GM12878 (cell line): ENCODE measurements around the gene TTC16. TPM values are rescaled to one million over a fixed set of nuclear protein-coding genes. Genes with fewer than 3 reads are reported as not detected.

Source experiments
- ATF7 ChIP-seq: fragments of 450-650 bp; IDR thresholded peaks from 2 replicates; pipeline ENCODE4 v1.6.1; 2016; ENCODE audit warnings: low read depth, mild to moderate bottlenecking
- CBX3 ChIP-seq: fragments of 200-600 bp; sonication (generic); IDR thresholded peaks from 2 replicates; pipeline ENCODE4 v1.6.1; 2016; ENCODE audit warnings: low read depth, borderline replicate concordance
- E4F1 ChIP-seq: fragments of 450-650 bp; IDR thresholded peaks from 2 replicates; pipeline ENCODE4 v1.6.1; 2018; ENCODE audit warnings: borderline replicate concordance, mild to moderate bottlenecking; ENCODE audit not compliant: partially characterized antibody
- ETV6 ChIP-seq, 2 experiments: fragments of 450-650 bp in 1 of 2; IDR thresholded peaks in 1 of 2; conservative IDR thresholded peaks in 1 of 2; 2 replicates each; pipeline ENCODE4 v1.6.1; 2014; ENCODE audit warnings: antibody characterized with exemption in 1 of 2, borderline replicate concordance in 1 of 2, low read depth in 1 of 2, mild to moderate bottlenecking in 1 of 2, moderate library complexity in 1 of 2
- EZH2 ChIP-seq: IDR thresholded peaks from 2 replicates; pipeline ENCODE4 v1.6.1; 2012; ENCODE audit warnings: low read depth, mild to moderate bottlenecking, control low read depth, inconsistent platforms, low read length, borderline replicate concordance; ENCODE audit not compliant: control insufficient read depth
- HCFC1 ChIP-seq: fragments of 150-350 bp; IDR thresholded peaks from 2 replicates; pipeline ENCODE4 v1.6.1; 2014; ENCODE audit warnings: low read length
- IRF5 ChIP-seq: fragments of 450-650 bp; IDR thresholded peaks from 2 replicates; pipeline ENCODE4 v1.6.1; 2017; ENCODE audit warnings: borderline replicate concordance
- JUNB ChIP-seq: IDR thresholded peaks from 2 replicates; pipeline ENCODE4 v1.6.1; 2016; ENCODE audit warnings: antibody characterized with exemption, mild to moderate bottlenecking
- LARP7 ChIP-seq: fragments of 450-650 bp; IDR thresholded peaks from 2 replicates; pipeline ENCODE4 v1.6.1; 2017; ENCODE audit warnings: mild to moderate bottlenecking
- MAX ChIP-seq: IDR thresholded peaks from 2 replicates; pipeline ENCODE4 v1.6.1; 2012; ENCODE audit warnings: low read depth, low read length, improper control_type of control experiment
- MXI1 ChIP-seq: fragments of 150-350 bp; IDR thresholded peaks from 2 replicates; pipeline ENCODE4 v1.6.1; 2011; ENCODE audit warnings: low read depth, mild to moderate bottlenecking, inconsistent platforms, low read length, improper control_type of control experiment
- NR2C1 ChIP-seq: fragments of 450-650 bp; IDR thresholded peaks from 2 replicates; pipeline ENCODE4 v1.6.1; 2017; ENCODE audit warnings: antibody characterized with exemption, mild to moderate bottlenecking, moderate library complexity
- PAX5 ChIP-seq: IDR thresholded peaks from 2 replicates; pipeline ENCODE4 v1.6.1; 2011; ENCODE audit warnings: low read depth, low read length, borderline replicate concordance
- POLR2AphosphoS2 ChIP-seq: IDR thresholded peaks from 2 replicates; pipeline ENCODE4 v1.6.1; 2011; ENCODE audit warnings: low read depth, mild to moderate bottlenecking, low read length, improper control_type of control experiment, moderate library complexity
- RCOR1 ChIP-seq: conservative IDR thresholded peaks from 2 replicates; pipeline ENCODE4 v1.6.1; 2012; ENCODE audit warnings: low read depth, low read length, improper control_type of control experiment
- RELB ChIP-seq: fragments of 450-650 bp; IDR thresholded peaks from 2 replicates; pipeline ENCODE4 v1.6.1; 2017; ENCODE audit warnings: low read depth, mild to moderate bottlenecking, moderate library complexity
- STAT3 ChIP-seq: IDR thresholded peaks from 2 replicates; pipeline ENCODE4 v1.6.1; 2011; ENCODE audit warnings: low read depth, low read length, improper control_type of control experiment
- ZBTB40 ChIP-seq: fragments of 450-650 bp; IDR thresholded peaks from 2 replicates; pipeline ENCODE4 v1.6.1; 2016; ENCODE audit warnings: mild to moderate bottlenecking, moderate library complexity, borderline replicate concordance
- polyA plus RNA-seq, 11 experiments: library from polyadenylated mRNA; depleted of rRNA in 4 of 11; unstranded in 6 of 11; stranded (reverse) in 5 of 11; fragments of >200 nt; fragmentation: Nextera tagmentation in 4 of 11; fragmentation: Illumina TruSeq in 1 of 11; extraction: Ambion mirVana in 4 of 11; extraction: Trizol in 1 of 11; gene quantifications; 1 replicate in 1 of 11; 2 replicates in 10 of 11; pipeline versions ENCODE4 v1.2.1 to v1.2.3, GENCODE V29; 2011 to 2016; ENCODE audit warnings: inconsistent platforms in 2 of 11, missing spikeins in 2 of 11, low read depth in 1 of 11
- total RNA-seq, 4 experiments: library from RNA; depleted of rRNA in 3 of 4; stranded (reverse); fragments of >200 nt in 3 of 4; fragmentation: Illumina TruSeq in 1 of 4; extraction: Trizol in 1 of 4; gene quantifications; 2 replicates each; pipeline versions ENCODE4 v1.2.1 to v1.2.3, GENCODE V29; 2013 to 2021

TTC16 gene
- total and polyA plus RNA-seq, 10 of the 15 experiments (the other 5 are each of a cell fraction or from before 2014, with no cell fraction given) = 0.03 TPM; not detected in 9

- TF ChIP-seq ZBTB40 = peak; percentile 82; the same call in 1 of the 2 replicates
- no peak for TF ChIP-seq IRF5
- TF ChIP-seq NR2C1 = peak; percentile 67
- peak; percentile 91 for TF ChIP-seq E4F1
- TF ChIP-seq JUNB = no peak
- TF ChIP-seq POLR2AphosphoS2 = 0 out of 2 replicates have a peak, but pooled peaks have one; percentile 29
- no peak for TF ChIP-seq EZH2
- no peak for TF ChIP-seq RCOR1
- peak; percentile 73 for TF ChIP-seq MAX
- TF ChIP-seq RELB = peak; percentile 36; the same call in 1 of the 2 replicates
- TF ChIP-seq HCFC1 = peak; percentile 83
- no peak for TF ChIP-seq PAX5
- TF ChIP-seq ATF7 = peak; percentile 99
- TF ChIP-seq ETV6 (conservative IDR thresholded peaks at IDR 0.05 in 1 of 2, IDR thresholded peaks at IDR 0.05 in 1 of 2; ENCODE audit: borderline replicate concordance in 1 of 2, low read depth in 1 of 2) = no peak
- 0 out of 2 replicates have a peak, but pooled peaks have one; percentile 39 for TF ChIP-seq LARP7
- TF ChIP-seq CBX3 = no peak
- no peak for TF ChIP-seq STAT3
- TF ChIP-seq MXI1 = 0 out of 2 replicates have a peak, but pooled peaks have one; percentile 49
These were observed at the start of gene TTC16, which contains the start of gene PTRH1 (continued) for GRCh38 chr9:127715470-127716337.
